Measurements from ENCODE around the gene SLC39A11. TPM values are rescaled to one million over a fixed set of nuclear protein-coding genes. Genes with fewer than 3 reads are reported as not detected.

The SLC39A11 gene
- total RNA-seq, 1 donor from 2014 or later = 21.5 TPM

GRCh38 chr17:73013301-73013700 is 79.2 kb downstream of the SLC39A11 start:
- Mint-ChIP-seq H3K27me3 (ENCODE audit: low read depth, unreplicated experiment) (no peaks in the 10 kb centered on the region), H3K9me3 (ENCODE audit: unreplicated experiment) (peaks cover 4% of the 10 kb centered on the region), H3K27ac (ENCODE audit: unreplicated experiment) (no peak overlapping the region), H3K36me3 (ENCODE audit: low read depth, unreplicated experiment) (no peaks in the 10 kb centered on the region), H3K4me1 (ENCODE audit: low read depth, unreplicated experiment) (peaks cover 8% of the 10 kb centered on the region), H3K4me3 (ENCODE audit: unreplicated experiment) (no peak overlapping the region)
- Histone ChIP-seq H2AFZ (ENCODE audit: low read depth, low read length) (no peak overlapping the region), H3K27me3 (ENCODE audit: insufficient read depth, low read length) (no peaks in the 10 kb centered on the region), H4K20me1 (ENCODE audit: insufficient read depth, low read length) (no peaks in the 10 kb centered on the region), H3K4me3 (ENCODE audit: insufficient read depth, low read depth, low read length) (no peak overlapping the region), H3K4me2 (ENCODE audit: low read length) (no peak overlapping the region), H3K79me2 (ENCODE audit: insufficient read depth, low read length) (no peaks in the 10 kb centered on the region), H3K27ac (ENCODE audit: low read depth, low read length) (no peak overlapping the region), H3K9ac (ENCODE audit: low read length) (no peak overlapping the region), H3K36me3 (ENCODE audit: insufficient read depth, low read length) (no peaks in the 10 kb centered on the region), H3K9me3 (ENCODE audit: insufficient read depth, low read depth, low read length) (no peaks in the 10 kb centered on the region), H3K4me1 (ENCODE audit: insufficient read depth, low read length) (no peaks in the 10 kb centered on the region)
- FAIRE-seq (no peak), DNase-seq (ENCODE audit: low read depth) (no peak)
- TF ChIP-seq CTCF (IDR thresholded peaks at IDR 0.05; ENCODE audit: insufficient read depth, low read depth, low read length) = no peak
- no peak for TF ChIP-seq EZH2 (IDR thresholded peaks at IDR 0.05; ENCODE audit: insufficient read depth, low read length)

DNA sequence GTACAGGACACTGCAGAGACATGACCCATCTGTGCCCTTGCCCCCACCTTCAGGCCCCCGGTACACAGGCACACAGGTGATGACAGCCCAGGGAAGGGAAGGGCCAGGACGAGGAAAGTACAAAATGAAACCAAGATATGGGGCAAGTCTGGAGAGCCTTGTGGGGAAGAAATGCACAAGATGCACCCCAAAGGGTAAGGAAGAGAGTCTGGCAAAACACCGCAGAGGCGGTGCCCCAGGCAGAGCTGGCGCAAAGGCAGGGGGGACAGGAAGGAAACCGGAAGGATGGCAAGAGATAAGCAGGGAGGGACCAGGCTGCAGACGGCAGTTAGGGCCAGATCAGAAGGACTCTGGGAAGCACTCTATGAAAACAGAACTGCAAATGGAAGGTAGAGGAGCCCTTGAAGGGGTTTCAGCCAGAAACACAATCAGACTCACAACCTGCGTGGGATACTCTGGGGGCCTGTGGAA is 81.4 kb downstream of the SLC39A11 start:
- Histone ChIP-seq H3K27ac (ENCODE audit: low read depth, low read length) (no peak overlapping the region), H3K9ac (ENCODE audit: low read length) (no peak overlapping the region), H2AFZ (ENCODE audit: low read depth, low read length) (no peak overlapping the region), H3K27me3 (ENCODE audit: insufficient read depth, low read length) (no peaks in the 10 kb centered on the region), H3K4me1 (ENCODE audit: insufficient read depth, low read length) (no peaks in the 10 kb centered on the region), H3K4me3 (ENCODE audit: insufficient read depth, low read depth, low read length) (no peak overlapping the region), H4K20me1 (ENCODE audit: insufficient read depth, low read length) (peaks cover 2% of the 10 kb centered on the region), H3K36me3 (ENCODE audit: insufficient read depth, low read length) (no peaks in the 10 kb centered on the region), H3K79me2 (ENCODE audit: insufficient read depth, low read length) (no peaks in the 10 kb centered on the region), H3K9me3 (ENCODE audit: insufficient read depth, low read depth, low read length) (no peaks in the 10 kb centered on the region), H3K4me2 (ENCODE audit: low read length) (no peak overlapping the region)
- Mint-ChIP-seq H3K4me1 (ENCODE audit: low read depth, unreplicated experiment) (no peaks in the 10 kb centered on the region), H3K27ac (ENCODE audit: unreplicated experiment) (no peak overlapping the region), H3K36me3 (ENCODE audit: low read depth, unreplicated experiment) (no peaks in the 10 kb centered on the region), H3K9me3 (ENCODE audit: unreplicated experiment) (peaks cover 4% of the 10 kb centered on the region), H3K27me3 (ENCODE audit: low read depth, unreplicated experiment) (no peaks in the 10 kb centered on the region), H3K4me3 (ENCODE audit: unreplicated experiment) (no peak overlapping the region)
- no peak for DNase-seq (ENCODE audit: low read depth)
- TF ChIP-seq EZH2 (IDR thresholded peaks at IDR 0.05; ENCODE audit: insufficient read depth, low read length) = no peak
- TF ChIP-seq CTCF (IDR thresholded peaks at IDR 0.05; ENCODE audit: insufficient read depth, low read depth, low read length) = no peak
- FAIRE-seq = no peak

- no peaks in the 10 kb centered on the region for H3K4me1 ChIP-seq (ENCODE audit: insufficient read depth, low read length)
- Mint-ChIP-seq H3K4me3 (ENCODE audit: unreplicated experiment) (no peak overlapping the region), H3K9me3 (ENCODE audit: unreplicated experiment) (peaks cover 4% of the 10 kb centered on the region), H3K27me3 (ENCODE audit: low read depth, unreplicated experiment) (no peaks in the 10 kb centered on the region), H3K36me3 (ENCODE audit: low read depth, unreplicated experiment) (no peaks in the 10 kb centered on the region), H3K27ac (ENCODE audit: unreplicated experiment) (no peak overlapping the region), H3K4me1 (ENCODE audit: low read depth, unreplicated experiment) (no peaks in the 10 kb centered on the region)
- H2AFZ ChIP-seq (ENCODE audit: low read depth, low read length) = no peak overlapping the region
- no peak for TF ChIP-seq CTCF (IDR thresholded peaks at IDR 0.05; ENCODE audit: insufficient read depth, low read depth, low read length)
- TF ChIP-seq EZH2 (IDR thresholded peaks at IDR 0.05; ENCODE audit: insufficient read depth, low read length) = no peak
- no peaks in the 10 kb centered on the region for H3K79me2 ChIP-seq (ENCODE audit: insufficient read depth, low read length)
- H3K27ac ChIP-seq (ENCODE audit: low read depth, low read length) = no peak overlapping the region
- no peak overlapping the region for H3K4me2 ChIP-seq (ENCODE audit: low read length)
- no peak overlapping the region for H3K4me3 ChIP-seq (ENCODE audit: insufficient read depth, low read depth, low read length)
- DNase-seq (ENCODE audit: low read depth) (no peak), FAIRE-seq (no peak)
- peaks cover 2% of the 10 kb centered on the region for H4K20me1 ChIP-seq (ENCODE audit: insufficient read depth, low read length)
- no peaks in the 10 kb centered on the region for H3K36me3 ChIP-seq (ENCODE audit: insufficient read depth, low read length)
- H3K9me3 ChIP-seq (ENCODE audit: insufficient read depth, low read depth, low read length) = no peaks in the 10 kb centered on the region
- H3K9ac ChIP-seq (ENCODE audit: low read length) = no peak overlapping the region
- no peaks in the 10 kb centered on the region for H3K27me3 ChIP-seq (ENCODE audit: insufficient read depth, low read length)
These were observed 82.1 kb downstream of the SLC39A11 start for GRCh38 chr17:73010414-73010813.

All from astrocyte (in vitro differentiated cells and primary cell).